Gastroesophageal sphincter (tissue), 3 donors: Measurements from ENCODE around the gene SCLY.

ENCODE experiments used
- CTCF ChIP-seq, 4 experiments: fragments of 200-600 bp in 2 of 4; fragments of 450-650 bp in 2 of 4; sonication (generic) in 1 of 4; IDR thresholded peaks; one replicate each; pipeline ENCODE4 v1.5.1; 2017 to 2019; ENCODE audit warnings: antibody characterized with exemption in 4 of 4, mild to moderate bottlenecking in 2 of 4, moderate library complexity in 2 of 4
- POLR2A ChIP-seq, 2 donors: fragments of 450-650 bp; IDR thresholded peaks; one replicate each; pipeline ENCODE4 v1.6.1; 2017; ENCODE audit warnings: antibody characterized with exemption in 2 of 2, mild to moderate bottlenecking in 2 of 2, moderate library complexity in 1 of 2
- POLR2AphosphoS5 ChIP-seq: sonication (generic); formaldehyde crosslinking; IDR thresholded peaks from one replicate; pipeline ENCODE4 v1.6.1; 2017; ENCODE audit warnings: antibody characterized with exemption

GRCh38 chr2:238042090-238042489 lies 18.7 kb upstream of the SCLY start:
- TF ChIP-seq POLR2AphosphoS5 (no peak), CTCF (IDR thresholded peaks at IDR 0.05) (no peak), POLR2A (IDR thresholded peaks at IDR 0.05) (no peak)
